SU-DHL-6 (cell line): ENCODE data around the gene TRMT1.

ENCODE experiments used
- H2AFZ ChIP-seq: fragments of 200-600 bp; sonication (generic); 2 replicates; pipeline ENCODE4 v1.6.1; 2014; ENCODE audit warnings: low read depth, mild to moderate bottlenecking, moderate library complexity, mixed read lengths, antibody characterized with exemption, low read length; ENCODE audit not compliant: severe bottlenecking
- H3F3A ChIP-seq: fragments of 200-600 bp; shearing (Covaris generic); 2 replicates; pipeline ENCODE4 v1.6.0; 2016; ENCODE audit warnings: antibody characterized with exemption, mild to moderate bottlenecking; ENCODE audit not compliant: insufficient read depth
- H3K27ac ChIP-seq: fragments of 200-600 bp; sonication (generic); 2 replicates; pipeline ENCODE4 v1.5.1; 2016; ENCODE audit warnings: low read depth, mild to moderate bottlenecking, low read length, moderate library complexity, mixed read lengths
- H3K27me3 ChIP-seq: fragments of 200-600 bp; sonication (generic), shearing (Covaris generic); 2 replicates; pipeline ENCODE4 v1.6.0; 2014; ENCODE audit warnings: mild to moderate bottlenecking, low read length
- H3K36me3 ChIP-seq: fragments of 200-600 bp; sonication (generic); 2 replicates; pipeline ENCODE4 v1.6.1; 2014; ENCODE audit warnings: mild to moderate bottlenecking, low read length, mixed read lengths
- H3K4me2 ChIP-seq: fragments of 300-600, 200-600 bp; shearing (Covaris generic), sonication (generic); 2 replicates; pipeline ENCODE4 v1.6.0; 2014; ENCODE audit warnings: low read length, low read depth, mild to moderate bottlenecking; ENCODE audit not compliant: poor library complexity, severe bottlenecking
- H3K4me3 ChIP-seq: fragments of 200-600 bp; sonication (generic); 2 replicates; pipeline ENCODE4 v1.5.1; 2014; ENCODE audit warnings: antibody characterized with exemption, low read length, mild to moderate bottlenecking, mixed read lengths; ENCODE audit not compliant: insufficient read depth, poor library complexity, severe bottlenecking
- H3K79me2 ChIP-seq: fragments of 200-600 bp; sonication (generic); 2 replicates; pipeline ENCODE4 v1.6.1; 2014; ENCODE audit warnings: mild to moderate bottlenecking, low read length, moderate library complexity; ENCODE audit not compliant: insufficient read depth
- H3K9ac ChIP-seq: fragments of 200-600 bp; sonication (generic); 2 replicates; pipeline ENCODE4 v1.7.0; 2014; ENCODE audit warnings: mild to moderate bottlenecking, low read length
- H3K9me2 ChIP-seq: fragments of 200-600 bp; sonication (generic); replicated peaks from 2 replicates; pipeline ENCODE4 v1.6.1; 2014; ENCODE audit warnings: low read length; ENCODE audit not compliant: insufficient read depth
- H3K9me3 ChIP-seq: fragments of 200-600 bp; sonication (generic); 2 replicates; pipeline ENCODE4 v1.6.1; 2014; ENCODE audit warnings: low read length, mixed read lengths; ENCODE audit not compliant: insufficient read depth
- H4K20me1 ChIP-seq: fragments of 200-600 bp; sonication (generic); 2 replicates; pipeline ENCODE4 v1.6.1; 2014; ENCODE audit warnings: low read depth, mild to moderate bottlenecking, antibody characterized with exemption, low read length, moderate library complexity, mixed read lengths
- CTCF ChIP-seq: fragments of 200-600 bp; sonication (generic); IDR thresholded peaks from one replicate; pipeline ENCODE4 v1.5.1; 2017; ENCODE audit warnings: antibody characterized with exemption, mild to moderate bottlenecking, low read length, moderate library complexity; ENCODE audit not compliant: insufficient read depth, poor library complexity, severe bottlenecking
- EZH2phosphoT487 ChIP-seq: fragments of 200-600 bp; sonication (generic), shearing (Covaris generic); conservative IDR thresholded peaks from 2 replicates; pipeline ENCODE4 v1.6.1; 2018; ENCODE audit warnings: mild to moderate bottlenecking, antibody characterized with exemption, low read length, moderate library complexity, mixed read lengths

Gene TRMT1

GRCh38 chr19:13063461-13064091 lies 53.0 kb downstream of the TRMT1 start:
- no peaks in the 10 kb centered on the region for H3K79me2 ChIP-seq
- no peak overlapping the region for H3K4me3 ChIP-seq
- no peak overlapping the region for H3K4me2 ChIP-seq
- H3F3A ChIP-seq = no peaks in the 10 kb centered on the region
- H2AFZ ChIP-seq = no peak overlapping the region
- H3K27ac ChIP-seq = no peak overlapping the region
- H4K20me1 ChIP-seq = no peaks in the 10 kb centered on the region
- H3K27me3 ChIP-seq = no peaks in the 10 kb centered on the region
- TF ChIP-seq EZH2phosphoT487 (no peak), CTCF (no peak)
- no peak overlapping the region for H3K9ac ChIP-seq
- H3K36me3 ChIP-seq = no peaks in the 10 kb centered on the region
- no peaks in the 10 kb centered on the region for H3K9me2 ChIP-seq
- no peaks in the 10 kb centered on the region for H3K9me3 ChIP-seq

- no peak for TF ChIP-seq CTCF
- no peak for TF ChIP-seq EZH2phosphoT487
- Histone ChIP-seq H3K4me3 (no peak overlapping the region), H3K4me2 (no peak overlapping the region), H3F3A (no peaks in the 10 kb centered on the region), H3K9me2 (no peaks in the 10 kb centered on the region), H3K79me2 (no peaks in the 10 kb centered on the region), H4K20me1 (no peaks in the 10 kb centered on the region), H3K9me3 (no peaks in the 10 kb centered on the region), H3K27ac (no peak overlapping the region), H3K9ac (no peak overlapping the region), H2AFZ (no peak overlapping the region), H3K27me3 (no peaks in the 10 kb centered on the region), H3K36me3 (no peaks in the 10 kb centered on the region)
These were observed 54.2 kb downstream of the TRMT1 start for GRCh38 chr19:13062317-13062716.

GRCh38 chr19:13060964-13061927 lies 55.3 kb downstream of the TRMT1 start:
- Histone ChIP-seq H3K27me3 (no peaks in the 10 kb centered on the region), H3K27ac (no peak overlapping the region), H2AFZ (peak overlapping the region; percentile 63), H3K9me3 (no peaks in the 10 kb centered on the region), H3K79me2 (no peaks in the 10 kb centered on the region), H4K20me1 (no peaks in the 10 kb centered on the region), H3K4me3 (no peak overlapping the region), H3F3A (no peaks in the 10 kb centered on the region), H3K9ac (no peak overlapping the region), H3K9me2 (no peaks in the 10 kb centered on the region), H3K4me2 (peak overlapping the region; percentile 41), H3K36me3 (no peaks in the 10 kb centered on the region)
- TF ChIP-seq EZH2phosphoT487 (no peak), CTCF (peak; percentile 85)
